Esophagus muscularis mucosa (tissue), 4 donors: Measurements from ENCODE around the gene ATP6V0C. TPM values are rescaled to one million over a fixed set of nuclear protein-coding genes. Genes with fewer than 3 reads are reported as not detected.

ENCODE experiments used
- DNase-seq: peaks from one replicate; pipeline ENCODE4 v3.0.0-alpha.2; 2017; ENCODE audit errors: extremely low spot score
- H3K27ac ChIP-seq, 4 donors: fragments of 200-600 bp; sonication (generic); replicated peaks in 1 of 4; 1 replicate in 3 of 4; 2 replicates in 1 of 4; pipeline ENCODE4 v1.5.1; 2016 to 2019; ENCODE audit warnings: mild to moderate bottlenecking in 1 of 4
- H3K27me3 ChIP-seq, 4 donors: fragments of 200-600 bp; sonication (generic); one replicate each; pipeline versions ENCODE4 v1.5.1 to v1.6.0; 2016 to 2019
- H3K36me3 ChIP-seq, 4 donors: fragments of 200-600 bp; sonication (generic); one replicate each; pipeline ENCODE4 v1.5.1; 2016 to 2019
- H3K4me1 ChIP-seq, 4 donors: fragments of 200-600 bp; sonication (generic); one replicate each; pipeline ENCODE4 v1.5.1; 2016 to 2019
- H3K4me3 ChIP-seq, 4 donors: fragments of 200-600 bp; sonication (generic); 1 replicate in 2 of 4; 2 replicates in 2 of 4; pipeline ENCODE4 v1.5.1; 2016 to 2019; ENCODE audit warnings: mild to moderate bottlenecking in 4 of 4, moderate library complexity in 1 of 4
- H3K9me3 ChIP-seq, 4 donors: fragments of 200-600 bp; sonication (generic); 1 replicate in 3 of 4; 2 replicates in 1 of 4; pipeline ENCODE4 v1.5.1; 2016 to 2019
- EP300 ChIP-seq: sonication (generic); formaldehyde crosslinking; IDR thresholded peaks from one replicate; pipeline ENCODE4 v1.6.1; 2017; ENCODE audit warnings: antibody characterized with exemption
- POLR2A ChIP-seq: fragments of 450-650 bp; IDR thresholded peaks from one replicate; pipeline ENCODE4 v1.6.1; 2017; ENCODE audit warnings: antibody characterized with exemption, moderate library complexity, mild to moderate bottlenecking, low read depth
- POLR2AphosphoS5 ChIP-seq, 2 donors: sonication (generic); formaldehyde crosslinking; IDR thresholded peaks; one replicate each; pipeline ENCODE4 v1.6.1; 2017; ENCODE audit warnings: antibody characterized with exemption in 2 of 2
- WGBS: methylation state at CpG from one replicate; pipeline ENCODE4 v1.1.5; 2018; 5-methylcytosine and 5-hydroxymethylcytosine counted together
- intact Hi-C: fragments of 100-400 bp; cut with DNase I; formaldehyde crosslinking; loops from one replicate; pipeline ENCODE4 v1.15.1; 2023
- total RNA-seq, 4 donors: library from RNA; depleted of rRNA; stranded (reverse); fragments of >200 nt; gene quantifications; one replicate each; pipeline versions ENCODE4 v1.1.0 to v1.2.1, GENCODE V29; 2016
- TF ChIP-seq, protein P1 (sequence below), 3 experiments: fragments of 200-600 bp in 2 of 3; fragments of 450-650 bp in 1 of 3; sonication (generic) in 2 of 3; IDR thresholded peaks; one replicate each; pipeline ENCODE4 v1.5.1; 2017 to 2019; ENCODE audit warnings: antibody characterized with exemption in 3 of 3, mild to moderate bottlenecking in 2 of 3, moderate library complexity in 1 of 3

ATP6V0C gene
- total RNA-seq, 4 donors from 2014 or later, result 42.8 to 85.0 (median 69.0) TPM

DNA sequence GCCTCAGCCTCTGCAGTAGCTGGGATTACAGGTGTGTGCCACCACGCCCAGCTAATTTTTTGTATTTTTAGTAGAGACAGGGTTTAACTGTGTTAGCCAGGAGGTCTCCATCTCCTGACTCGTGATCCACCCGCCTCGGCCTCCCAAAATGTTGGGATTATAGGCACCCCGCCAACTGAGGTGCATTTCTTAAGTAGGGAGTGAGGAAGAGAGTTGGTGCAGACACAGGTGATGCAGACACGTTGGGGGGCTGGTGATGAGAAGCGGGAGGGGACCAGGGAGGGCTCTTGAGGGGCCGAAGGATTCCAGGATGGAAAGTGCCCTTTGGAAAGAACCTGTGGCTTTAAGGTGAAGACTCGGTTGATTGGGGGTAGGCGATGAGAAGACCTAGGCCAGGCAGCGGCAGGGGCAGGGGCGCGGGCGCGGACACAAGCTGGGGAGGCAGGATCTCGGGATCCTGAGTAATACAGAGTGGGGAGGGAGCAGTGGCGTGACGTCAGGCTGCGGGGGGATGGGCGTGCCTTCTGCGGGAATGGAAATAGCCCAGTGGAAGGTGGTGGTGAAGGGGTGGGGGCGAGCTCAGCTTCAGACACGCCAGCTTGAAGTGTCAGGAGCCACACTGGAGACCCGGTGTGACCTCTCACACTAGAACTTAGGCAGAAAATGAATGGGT is 2.5 kb upstream of the ATP6V0C start:
- H3K27me3 ChIP-seq, result peaks cover 0 to 5% (median 0%) of the 10 kb centered on the region in 4 donors
- H3K36me3 ChIP-seq, result peaks cover 0 to 3% (median 0%) of the 10 kb centered on the region in 4 donors
- H3K4me1 ChIP-seq, result peaks cover 25 to 44% (median 43%) of the 10 kb centered on the region in 4 donors
- peak overlapping the region in 1 of 4 donors; percentile 34 for H3K4me3 ChIP-seq
- WGBS, result 49% methylated on average over 24 of the region's 24 CpGs
- TF ChIP-seq EP300, result no peak
- peak; percentile 66 to 70 for TF ChIP-seq POLR2AphosphoS5 (IDR thresholded peaks at IDR 0.05)
- TF ChIP-seq POLR2A, result no peak
- intact Hi-C loops, result no loop called here
- no peak for DNase-seq
- H3K9me3 ChIP-seq, result no peaks in the 10 kb centered on the region
- H3K27ac ChIP-seq, result peak overlapping the region; percentile 5 to 99 (median 20)

DNA sequence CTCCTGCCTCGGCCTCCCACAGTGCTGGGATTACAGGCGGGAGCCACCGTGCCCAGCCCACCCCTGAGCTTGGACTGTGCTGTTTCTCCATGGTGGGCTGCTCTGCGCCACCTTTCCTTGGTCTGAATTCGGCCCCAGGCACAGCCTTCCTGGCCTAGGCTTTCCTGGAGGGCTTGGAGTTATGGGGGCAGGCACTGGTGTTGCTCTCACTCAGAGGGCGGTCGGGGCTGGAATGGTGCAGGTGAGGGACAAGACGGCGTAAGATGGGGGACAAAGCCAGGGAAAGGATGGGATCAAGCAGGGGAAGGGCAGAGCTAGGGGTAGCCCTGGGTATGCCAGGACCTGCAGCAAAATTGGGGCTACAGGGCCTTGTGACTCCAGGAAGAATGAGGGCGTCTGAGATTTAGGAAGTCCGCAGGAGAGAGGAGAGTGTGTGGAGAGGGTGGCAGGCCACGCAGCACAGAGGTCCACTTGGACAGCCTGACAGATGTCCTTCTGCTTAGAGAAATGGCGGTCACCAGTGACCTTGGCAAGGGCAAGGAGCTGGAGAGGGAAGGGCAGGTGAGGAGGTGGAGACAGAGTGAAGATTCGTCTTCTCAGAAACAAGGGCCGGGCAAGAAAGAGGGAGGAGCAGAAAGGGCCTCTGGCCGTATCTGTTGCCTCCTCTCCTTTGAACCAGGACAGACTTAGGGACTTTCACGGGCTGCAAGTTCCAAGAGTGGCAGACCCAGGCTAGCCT is 1.6 kb upstream of the ATP6V0C start:
- 91% methylated on average over 17 of the region's 17 CpGs for WGBS
- Histone ChIP-seq H3K27me3 (peaks cover 0 to 5% (median 0%) of the 10 kb centered on the region in 4 donors), H3K9me3 (no peaks in the 10 kb centered on the region), H3K27ac (peak overlapping the region; percentile 20 to 100 (median 98)), H3K4me3 (no peak overlapping the region), H3K36me3 (peaks cover 0 to 3% (median 0%) of the 10 kb centered on the region in 4 donors), H3K4me1 (peaks cover 34 to 53% (median 52%) of the 10 kb centered on the region in 4 donors)
- no peak for DNase-seq
- TF ChIP-seq, protein P1, sequence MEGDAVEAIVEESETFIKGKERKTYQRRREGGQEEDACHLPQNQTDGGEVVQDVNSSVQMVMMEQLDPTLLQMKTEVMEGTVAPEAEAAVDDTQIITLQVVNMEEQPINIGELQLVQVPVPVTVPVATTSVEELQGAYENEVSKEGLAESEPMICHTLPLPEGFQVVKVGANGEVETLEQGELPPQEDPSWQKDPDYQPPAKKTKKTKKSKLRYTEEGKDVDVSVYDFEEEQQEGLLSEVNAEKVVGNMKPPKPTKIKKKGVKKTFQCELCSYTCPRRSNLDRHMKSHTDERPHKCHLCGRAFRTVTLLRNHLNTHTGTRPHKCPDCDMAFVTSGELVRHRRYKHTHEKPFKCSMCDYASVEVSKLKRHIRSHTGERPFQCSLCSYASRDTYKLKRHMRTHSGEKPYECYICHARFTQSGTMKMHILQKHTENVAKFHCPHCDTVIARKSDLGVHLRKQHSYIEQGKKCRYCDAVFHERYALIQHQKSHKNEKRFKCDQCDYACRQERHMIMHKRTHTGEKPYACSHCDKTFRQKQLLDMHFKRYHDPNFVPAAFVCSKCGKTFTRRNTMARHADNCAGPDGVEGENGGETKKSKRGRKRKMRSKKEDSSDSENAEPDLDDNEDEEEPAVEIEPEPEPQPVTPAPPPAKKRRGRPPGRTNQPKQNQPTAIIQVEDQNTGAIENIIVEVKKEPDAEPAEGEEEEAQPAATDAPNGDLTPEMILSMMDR (IDR thresholded peaks at IDR 0.05), result no peak
- TF ChIP-seq EP300 (no peak), POLR2A (no peak)
- intact Hi-C loops, result no loop called here

- peak overlapping the region; percentile 96 to 100 (median 99) for H3K27ac ChIP-seq
Observed at GRCh38 chr16:2512735-2513404, 882 bp upstream of the ATP6V0C start.

DNA sequence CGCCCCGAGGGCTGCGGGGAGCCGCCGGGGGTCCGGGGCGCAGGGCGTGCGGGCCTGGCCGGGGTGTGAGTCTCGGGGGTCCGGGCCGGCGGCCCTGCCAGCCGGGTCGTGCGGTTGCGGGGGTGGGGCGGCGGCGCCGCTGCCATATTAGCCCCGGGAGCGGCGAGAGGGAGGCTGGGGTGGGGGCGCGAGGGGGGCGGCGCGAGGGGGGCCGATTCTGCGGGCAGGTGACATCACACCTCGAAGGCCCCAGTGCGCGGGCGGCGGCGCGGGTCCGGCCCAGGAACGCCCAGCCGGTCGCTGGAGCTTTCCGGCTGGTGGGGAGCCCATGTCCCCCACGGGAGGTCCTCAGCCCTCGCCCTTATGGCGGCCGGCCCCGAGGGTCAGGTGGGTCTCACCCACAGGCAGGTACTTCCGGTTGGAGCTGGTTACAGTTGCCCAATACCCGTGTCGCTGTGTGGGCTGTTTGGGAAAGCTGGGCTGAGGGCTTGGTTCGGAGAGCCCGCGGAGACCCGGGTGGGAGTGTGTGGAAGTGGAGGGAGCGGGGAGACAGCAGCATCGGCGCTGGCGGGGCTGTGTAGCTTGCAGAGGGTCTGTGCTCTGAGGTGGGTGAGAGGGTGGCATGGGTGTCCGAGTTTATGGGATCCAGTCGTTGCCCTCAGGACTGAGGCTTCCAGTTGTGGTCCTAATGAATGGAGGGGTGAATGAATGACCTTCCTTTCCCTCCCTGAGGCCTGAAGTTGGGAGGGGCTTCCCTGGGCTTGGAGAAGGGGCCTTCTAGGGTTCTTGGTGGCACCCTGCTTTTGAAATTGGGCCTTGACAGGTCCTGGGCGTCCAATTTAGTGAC is 804 bp downstream of the ATP6V0C start:
- TF ChIP-seq POLR2AphosphoS5 (IDR thresholded peaks at IDR 0.05), result peak in 1 of 2 donors; percentile 27
- TF ChIP-seq, protein P1 (IDR thresholded peaks at IDR 0.05), result no peak
- no peak for TF ChIP-seq POLR2A
- intact Hi-C loops, result no loop called here
- DNase-seq, result no peak
- H3K4me3 ChIP-seq, result peak overlapping the region; percentile 83 to 100 (median 97)
- peaks cover 0 to 5% (median 0%) of the 10 kb centered on the region in 4 donors for H3K27me3 ChIP-seq
- under 1% methylated on average over 19 of the region's 63 CpGs for WGBS
- peaks cover 0 to 6% (median 6%) of the 10 kb centered on the region in 4 donors for H3K36me3 ChIP-seq
- H3K4me1 ChIP-seq, result peaks cover 58 to 76% (median 76%) of the 10 kb centered on the region in 4 donors
- no peaks in the 10 kb centered on the region for H3K9me3 ChIP-seq
- H3K27ac ChIP-seq, result peak overlapping the region; percentile 96 to 100 (median 99)

More at GRCh38 chr16:2512735-2513404, 882 bp upstream of the ATP6V0C start:
- DNase-seq, result no peak
- intact Hi-C loops, result no loop called here
- Histone ChIP-seq H3K4me1 (peaks cover 41 to 60% (median 59%) of the 10 kb centered on the region in 4 donors), H3K4me3 (peak overlapping the region; percentile 83 to 100 (median 97)), H3K36me3 (no peaks in the 10 kb centered on the region), H3K27me3 (peaks cover 0 to 5% (median 0%) of the 10 kb centered on the region in 4 donors), H3K9me3 (no peaks in the 10 kb centered on the region)
- TF ChIP-seq POLR2AphosphoS5 (IDR thresholded peaks at IDR 0.05), result no peak
- TF ChIP-seq POLR2A, result no peak
- TF ChIP-seq, protein P1 (IDR thresholded peaks at IDR 0.05), result no peak
- TF ChIP-seq EP300, result no peak
- WGBS, result 56% methylated on average over 13 of the region's 15 CpGs
